HPDE6-E6E7 (cell line): ENCODE measurements around the gene HRH3.

Source experiments
- DNase-seq: peaks from one replicate; pipeline ENCODE4 v3.0.0; 2011; ENCODE audit warnings: missing footprints; ENCODE audit errors: extremely low spot score

Gene HRH3

DNA sequence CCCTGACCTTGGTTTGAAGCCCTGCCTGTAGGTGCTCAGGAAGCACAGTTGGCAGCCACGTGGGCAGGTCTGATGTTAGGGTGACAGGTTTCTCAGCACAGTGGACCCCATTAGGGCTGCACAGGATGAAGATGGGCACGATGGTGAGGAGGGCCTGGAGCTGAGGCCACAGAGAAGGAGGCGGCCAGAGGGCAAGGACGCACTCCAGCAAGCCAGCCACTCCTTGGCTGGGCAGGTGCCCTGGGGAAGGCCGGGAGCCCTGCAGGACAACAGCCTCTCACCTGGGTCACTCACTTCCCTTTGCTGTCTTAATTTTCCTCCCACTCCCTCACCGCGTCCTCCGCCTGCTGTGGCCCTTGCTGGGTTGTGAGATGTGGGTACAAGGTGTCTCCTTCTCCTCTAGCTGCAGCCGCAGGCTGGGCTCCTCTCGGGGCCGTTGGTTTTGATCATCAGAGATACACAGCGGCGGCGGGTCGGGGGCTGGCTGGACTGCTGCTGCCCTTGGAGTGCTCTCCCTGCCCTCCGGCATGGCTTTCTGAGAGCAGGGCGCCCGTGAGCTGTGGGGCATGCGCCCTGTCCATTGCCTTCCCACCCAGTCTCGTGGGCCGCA is 23.9 kb upstream of the HRH3 start:
- DNase-seq, result no peak

GRCh38 chr20:62243106-62243505 is 23.0 kb upstream of the HRH3 start:
- DNase-seq, result no peak

- no peak for DNase-seq
Measured at GRCh38 chr20:62242176-62242575, 22.1 kb upstream of the HRH3 start.

GRCh38 chr20:62241506-62241905 is 21.4 kb upstream of the HRH3 start:
- peak; percentile 72 for DNase-seq

- no peak for DNase-seq
Measured at GRCh38 chr20:62240020-62240685, 20.1 kb upstream of the HRH3 start.

- DNase-seq, result no peak
Measured at GRCh38 chr20:62239278-62239879, 19.3 kb upstream of the HRH3 start.

DNA sequence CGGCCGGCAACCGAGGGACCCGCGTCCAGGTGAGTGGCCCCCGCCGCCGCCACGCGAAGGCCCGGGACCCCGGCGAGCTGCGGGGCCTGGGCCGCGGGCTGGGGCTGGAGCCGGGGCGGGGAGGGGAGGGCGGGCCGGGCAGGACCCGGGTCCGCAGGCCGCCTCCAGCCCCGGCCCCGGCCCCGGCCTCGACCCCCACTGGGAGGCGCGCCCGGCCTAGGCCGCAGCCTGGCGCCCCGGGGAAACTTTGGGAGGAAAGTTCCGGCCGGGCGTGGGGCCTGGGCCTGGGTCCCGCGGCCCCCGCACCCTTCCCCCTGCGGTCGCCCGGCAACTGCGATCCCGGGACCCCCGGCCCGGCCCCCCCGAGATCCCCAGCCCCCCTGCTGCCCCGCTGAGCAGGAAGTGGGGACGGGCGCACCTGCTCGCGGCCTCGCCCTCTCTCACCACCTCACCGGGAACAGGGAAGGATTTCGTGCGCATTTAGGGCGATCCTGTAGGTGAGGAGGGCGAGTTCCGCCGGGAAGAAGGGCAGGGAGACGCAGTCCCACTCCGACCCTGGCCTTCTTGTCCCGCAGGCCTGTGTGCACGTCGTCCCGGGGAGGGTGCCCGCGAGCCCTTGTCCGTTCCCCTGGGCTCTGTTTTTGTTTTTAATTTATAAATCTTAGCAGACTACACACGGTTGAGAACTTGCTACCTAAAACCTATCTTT is 18.6 kb upstream of the HRH3 start:
- peak; percentile 67 for DNase-seq

GRCh38 chr20:62237801-62238568 is 17.9 kb upstream of the HRH3 start, which contains the start of gene OSBPL2:
OSBPL2 (plus strand) TSS chr20:62238521; CDS start chr20:62256185, 17,664 bp downstream.
- peak; percentile 100 for DNase-seq

DNA sequence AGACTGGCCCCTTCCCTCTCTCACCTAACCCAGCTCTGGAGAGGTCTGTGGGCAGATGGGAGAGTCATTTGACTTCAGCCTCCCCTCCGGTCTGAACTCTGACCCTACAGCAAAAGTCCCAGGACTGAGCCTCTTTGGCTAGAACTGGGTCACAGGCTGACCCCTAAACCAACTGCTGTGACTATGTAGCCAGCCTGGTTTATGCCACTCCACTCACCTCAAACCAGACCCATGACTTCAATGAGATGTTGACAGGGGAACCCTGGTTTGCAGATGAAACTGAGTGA is 17.4 kb upstream of the HRH3 start:
- no peak for DNase-seq

DNA sequence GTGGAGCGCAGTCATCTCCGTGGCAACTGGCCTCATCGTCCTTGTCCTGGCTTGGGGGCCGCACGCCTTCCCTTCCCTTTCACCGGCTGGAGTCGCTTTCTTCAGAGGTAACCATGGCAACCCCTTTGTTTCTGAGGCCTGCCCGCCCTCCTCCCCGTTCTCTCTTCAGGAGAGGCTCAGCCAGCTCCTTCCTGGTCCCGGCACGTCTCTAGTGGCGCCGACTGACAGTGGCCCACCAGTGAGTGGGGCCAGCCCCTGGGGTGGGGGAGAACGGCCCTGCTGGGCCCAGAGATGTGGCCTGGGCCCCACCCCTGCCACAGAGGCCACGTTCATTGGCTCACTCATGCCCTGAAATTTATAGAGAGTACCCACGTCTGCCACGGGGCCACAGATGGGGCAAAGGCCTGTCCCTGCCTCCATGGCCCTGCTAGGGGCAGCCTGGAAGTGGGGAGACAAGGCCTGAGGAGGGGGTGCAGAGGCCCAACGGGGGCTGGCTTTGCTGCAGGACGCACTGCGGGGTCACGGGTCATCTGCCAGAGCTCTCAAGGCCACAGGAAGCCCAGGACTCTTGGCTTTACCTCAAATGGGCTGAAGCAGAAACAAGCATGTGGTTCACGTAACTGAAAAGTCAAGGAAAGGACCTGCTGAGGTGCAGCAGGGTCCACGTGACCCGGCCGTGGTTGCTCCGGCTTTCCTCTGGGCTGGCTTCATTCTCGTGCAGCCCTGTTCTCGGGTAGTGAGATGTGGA is 16.9 kb upstream of the HRH3 start:
- no peak for DNase-seq

- DNase-seq, result no peak
Measured at GRCh38 chr20:62236200-62236599, 16.1 kb upstream of the HRH3 start.

GRCh38 chr20:62235777-62236157 is 15.7 kb upstream of the HRH3 start:
- no peak for DNase-seq

- no peak for DNase-seq
Measured at GRCh38 chr20:62235001-62235776, 15.1 kb upstream of the HRH3 start.

GRCh38 chr20:62234339-62234738 is 14.3 kb upstream of the HRH3 start:
- DNase-seq, result no peak

GRCh38 chr20:62233684-62234083 is 13.6 kb upstream of the HRH3 start:
- DNase-seq, result no peak

GRCh38 chr20:62232770-62233645 is 12.9 kb upstream of the HRH3 start:
- DNase-seq, result no peak

DNA sequence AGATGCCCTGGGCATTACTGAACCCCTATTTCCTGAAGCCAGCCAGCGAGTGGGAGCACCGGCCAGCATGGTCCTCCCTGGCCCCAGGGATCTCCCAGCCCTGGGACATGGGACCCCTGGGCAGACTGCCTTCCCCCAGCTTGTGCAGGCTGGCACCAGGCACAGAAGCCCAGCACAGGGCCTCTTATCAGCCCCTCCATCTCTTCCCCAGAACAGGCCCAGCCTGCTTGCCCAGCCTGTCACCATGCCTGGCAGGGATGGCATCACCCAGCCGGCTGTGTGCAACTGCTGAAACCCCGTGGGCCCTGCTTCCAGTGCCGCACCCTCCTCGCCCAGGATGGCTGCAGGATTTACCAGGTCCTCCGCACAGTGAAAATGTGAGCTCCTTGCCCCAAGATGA is 12.1 kb upstream of the HRH3 start:
- peak; percentile 50 for DNase-seq

GRCh38 chr20:62231292-62231691 is 11.2 kb upstream of the HRH3 start:
- no peak for DNase-seq

GRCh38 chr20:62230696-62231095 is 10.6 kb upstream of the HRH3 start:
- no peak for DNase-seq

GRCh38 chr20:62230276-62230675 is 10.2 kb upstream of the HRH3 start:
- no peak for DNase-seq
